ENCODE results near the gene SEMA6B.

DNA sequence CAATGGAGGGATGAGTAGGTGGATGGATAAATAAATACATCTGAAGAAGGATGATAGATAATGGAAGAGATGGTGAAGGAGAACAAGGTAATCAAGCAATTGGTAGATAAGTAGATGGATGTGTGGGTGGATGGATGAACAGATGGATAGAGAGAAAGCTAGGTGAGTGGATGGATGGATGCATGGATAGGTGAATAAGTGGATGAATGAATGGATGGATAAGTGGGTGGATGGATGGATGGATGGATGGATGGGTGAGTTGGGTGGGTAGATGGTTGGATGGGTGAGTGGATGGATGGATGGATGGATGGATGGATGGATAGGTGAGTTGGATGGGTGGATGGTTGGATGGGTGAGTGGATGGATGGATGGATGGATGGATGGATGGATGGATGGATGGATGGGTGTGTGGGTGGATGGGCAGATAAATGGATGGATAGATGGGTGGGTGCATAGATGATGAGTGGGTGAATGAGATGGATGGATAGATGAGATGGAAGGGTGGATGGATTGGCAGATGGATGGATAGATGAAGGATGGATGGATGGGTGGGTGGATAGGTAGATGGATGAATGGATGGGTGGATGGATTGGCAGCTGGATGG is 6.3 kb downstream of the SEMA6B start:
- TF ChIP-seq, protein P1, sequence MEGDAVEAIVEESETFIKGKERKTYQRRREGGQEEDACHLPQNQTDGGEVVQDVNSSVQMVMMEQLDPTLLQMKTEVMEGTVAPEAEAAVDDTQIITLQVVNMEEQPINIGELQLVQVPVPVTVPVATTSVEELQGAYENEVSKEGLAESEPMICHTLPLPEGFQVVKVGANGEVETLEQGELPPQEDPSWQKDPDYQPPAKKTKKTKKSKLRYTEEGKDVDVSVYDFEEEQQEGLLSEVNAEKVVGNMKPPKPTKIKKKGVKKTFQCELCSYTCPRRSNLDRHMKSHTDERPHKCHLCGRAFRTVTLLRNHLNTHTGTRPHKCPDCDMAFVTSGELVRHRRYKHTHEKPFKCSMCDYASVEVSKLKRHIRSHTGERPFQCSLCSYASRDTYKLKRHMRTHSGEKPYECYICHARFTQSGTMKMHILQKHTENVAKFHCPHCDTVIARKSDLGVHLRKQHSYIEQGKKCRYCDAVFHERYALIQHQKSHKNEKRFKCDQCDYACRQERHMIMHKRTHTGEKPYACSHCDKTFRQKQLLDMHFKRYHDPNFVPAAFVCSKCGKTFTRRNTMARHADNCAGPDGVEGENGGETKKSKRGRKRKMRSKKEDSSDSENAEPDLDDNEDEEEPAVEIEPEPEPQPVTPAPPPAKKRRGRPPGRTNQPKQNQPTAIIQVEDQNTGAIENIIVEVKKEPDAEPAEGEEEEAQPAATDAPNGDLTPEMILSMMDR (IDR thresholded peaks at IDR 0.05) = no peak
- TF ChIP-seq EP300 (IDR thresholded peaks at IDR 0.05) (no peak), POLR2AphosphoS5 (IDR thresholded peaks at IDR 0.05) (no peak), POLR2A (IDR thresholded peaks at IDR 0.05) (no peak)

Data from stomach (tissue), 4 donors.